Muscle of leg (tissue), 11 donors: ENCODE measurements around the gene PDHB. TPM values are rescaled to one million over a fixed set of nuclear protein-coding genes. Genes with fewer than 3 reads are reported as not detected.

Experiments
- DNase-seq: peaks from one replicate; pipeline ENCODE4 v3.0.0; 2013
- H3K27ac ChIP-seq: one replicate; pipeline ENCODE4 v1.5.1; 2013; ENCODE audit warnings: mild to moderate bottlenecking, low read length, control low read depth
- H3K27me3 ChIP-seq: one replicate; pipeline ENCODE4 v1.6.1; 2013; ENCODE audit warnings: low read length; ENCODE audit not compliant: control insufficient read depth, insufficient read depth
- H3K36me3 ChIP-seq: one replicate; pipeline ENCODE4 v1.6.1; 2013; ENCODE audit warnings: low read length; ENCODE audit not compliant: control insufficient read depth, insufficient read depth
- H3K4me1 ChIP-seq: one replicate; pipeline ENCODE4 v1.6.1; 2013; ENCODE audit warnings: low read length; ENCODE audit not compliant: control insufficient read depth, insufficient read depth
- H3K4me3 ChIP-seq: one replicate; pipeline ENCODE4 v1.5.1; 2013; ENCODE audit warnings: low read length, control low read depth
- H3K9me3 ChIP-seq: replicated peaks from 2 replicates; pipeline ENCODE4 v1.6.1; 2013; ENCODE audit warnings: low read depth, low read length; ENCODE audit not compliant: control insufficient read depth
- WGBS: methylation state at CpG from one replicate; pipeline ENCODE4 v1.1.5; 2013; ENCODE audit warnings: missing lambda C conversion rate; ENCODE audit not compliant: insufficient coverage; 5-methylcytosine and 5-hydroxymethylcytosine counted together
- polyA plus RNA-seq, 8 donors: library from polyadenylated mRNA; unstranded; fragments of 120-200 nt; gene quantifications; one replicate each; pipeline versions ENCODE4 v1.2.1 to v1.2.3, GENCODE V29; 2013; ENCODE audit warnings: inconsistent platforms in 1 of 8, low replicate concordance in 1 of 8; ENCODE audit not compliant: insufficient read length in 8 of 8, insufficient read depth in 1 of 8
- total RNA-seq: library from RNA; stranded (reverse); fragments of 120-200 nt; gene quantifications from one replicate; pipeline ENCODE4 v1.2.4, GENCODE V29; 2013

The PDHB gene
- total and polyA plus RNA-seq, 9 donors: 78.3 to 88.2 (median 80.8) TPM

GRCh38 chr3:58387650-58388546 is 45.7 kb downstream of the PDHB start:
- 26% methylated on average over 2 of the region's 6 CpGs for WGBS
- Histone ChIP-seq H3K4me1 (peaks cover 18% of the 10 kb centered on the region), H3K36me3 (peaks cover 10% of the 10 kb centered on the region), H3K9me3 (no peaks in the 10 kb centered on the region), H3K27ac (peak overlapping the region; percentile 69), H3K27me3 (no peaks in the 10 kb centered on the region), H3K4me3 (no peak overlapping the region)
- peak; percentile 61 for DNase-seq

- Histone ChIP-seq H3K4me3 (no peak overlapping the region), H3K27ac (peak overlapping the region; percentile 69), H3K9me3 (no peaks in the 10 kb centered on the region), H3K4me1 (peaks cover 18% of the 10 kb centered on the region), H3K27me3 (no peaks in the 10 kb centered on the region), H3K36me3 (peaks cover 12% of the 10 kb centered on the region)
- peak; percentile 70 for DNase-seq
- WGBS: 39% methylated on average over 3 of the region's 3 CpGs
Measured at GRCh38 chr3:58386626-58387365, 46.8 kb downstream of the PDHB start.

GRCh38 chr3:58384381-58385090 is 49.1 kb downstream of the PDHB start:
- WGBS: 67% methylated on average over 2 of the region's 3 CpGs
- H3K4me1 ChIP-seq: peaks cover 18% of the 10 kb centered on the region
- no peak overlapping the region for H3K27ac ChIP-seq

GRCh38 chr3:58383904-58384303 is 49.7 kb downstream of the PDHB start:
- Histone ChIP-seq H3K36me3 (peaks cover 12% of the 10 kb centered on the region), H3K27me3 (no peaks in the 10 kb centered on the region), H3K4me3 (no peak overlapping the region), H3K27ac (no peak overlapping the region), H3K9me3 (no peaks in the 10 kb centered on the region), H3K4me1 (peaks cover 16% of the 10 kb centered on the region)
- peak; percentile 10 for DNase-seq
- 0% methylated on average over 1 of the region's 4 CpGs for WGBS

More at GRCh38 chr3:58384381-58385090, 49.1 kb downstream of the PDHB start:
- H3K27me3 ChIP-seq: no peaks in the 10 kb centered on the region
- H3K9me3 ChIP-seq: no peaks in the 10 kb centered on the region
- H3K36me3 ChIP-seq: peaks cover 12% of the 10 kb centered on the region
- DNase-seq: no peak
- H3K4me3 ChIP-seq: no peak overlapping the region

GRCh38 chr3:58383476-58383875 is 50.2 kb downstream of the PDHB start:
- no peaks in the 10 kb centered on the region for H3K27me3 ChIP-seq
- H3K4me3 ChIP-seq: no peak overlapping the region
- peaks cover 12% of the 10 kb centered on the region for H3K36me3 ChIP-seq
- no peak overlapping the region for H3K27ac ChIP-seq
- no peaks in the 10 kb centered on the region for H3K9me3 ChIP-seq
- H3K4me1 ChIP-seq: peaks cover 16% of the 10 kb centered on the region
- no peak for DNase-seq
- no CpG with 5 or more reads among the region's 2 CpGs for WGBS

GRCh38 chr3:58379351-58380073 is 54.1 kb downstream of the PDHB start:
- Histone ChIP-seq H3K4me3 (no peak overlapping the region), H3K27me3 (no peaks in the 10 kb centered on the region), H3K9me3 (no peaks in the 10 kb centered on the region), H3K4me1 (no peaks in the 10 kb centered on the region), H3K36me3 (peaks cover 6% of the 10 kb centered on the region), H3K27ac (no peak overlapping the region)
- DNase-seq: no peak
- no CpG with 5 or more reads among the region's 4 CpGs for WGBS

- Histone ChIP-seq H3K4me3 (no peak overlapping the region), H3K27me3 (no peaks in the 10 kb centered on the region), H3K9me3 (no peaks in the 10 kb centered on the region), H3K36me3 (peaks cover 2% of the 10 kb centered on the region), H3K27ac (no peak overlapping the region), H3K4me1 (no peaks in the 10 kb centered on the region)
- WGBS: no CpG with 5 or more reads among the region's 4 CpGs
- DNase-seq: no peak
Measured at GRCh38 chr3:58377750-58378149, 55.9 kb downstream of the PDHB start.

Other genes with a start within 250 kb of the PDHB start
- 0.89 TPM for gene DNASE1L3, start 222.9 kb downstream of the PDHB start, total RNA-seq
- 1 to 10 TPM in 4 of 8 donors, under 1 TPM in 4; 0.34 to 1.6 (median 1.1) TPM for gene DNASE1L3, start 222.9 kb downstream of the PDHB start, polyA plus RNA-seq
- 7.1 TPM for gene ABHD6, start 196.0 kb downstream of the PDHB start, total RNA-seq
- gene ABHD6, start 196.0 kb downstream of the PDHB start, polyA plus RNA-seq: 1 to 10 TPM; 3.2 to 5.4 (median 4.5) TPM
- 18.6 TPM for gene RPP14, start 127.6 kb downstream of the PDHB start, total RNA-seq
- gene RPP14, start 127.6 kb downstream of the PDHB start, polyA plus RNA-seq: 10 to 100 TPM; 14.3 to 24.6 (median 19.1) TPM
- 11.1 TPM for gene HTD2, start 127.3 kb downstream of the PDHB start, total RNA-seq
- 10 to 100 TPM in 4 of 8 donors, 1 to 10 TPM in 4; 7.8 to 12.5 (median 10.1) TPM for gene HTD2, start 127.3 kb downstream of the PDHB start, polyA plus RNA-seq
- gene PXK, start 100.9 kb downstream of the PDHB start, total RNA-seq: 17.7 TPM
- gene PXK, start 100.9 kb downstream of the PDHB start, polyA plus RNA-seq: 10 to 100 TPM; 15.9 to 19.9 (median 17.3) TPM
- 10.3 TPM for gene KCTD6, start 58.3 kb upstream of the PDHB start, total RNA-seq
- gene KCTD6, start 58.3 kb upstream of the PDHB start, polyA plus RNA-seq: 10 to 100 TPM; 11.3 to 15.7 (median 12.4) TPM
- 21.9 TPM for gene ACOX2, start 103.4 kb upstream of the PDHB start, total RNA-seq
- 10 to 100 TPM; 22.8 to 29.1 (median 24.0) TPM for gene ACOX2, start 103.4 kb upstream of the PDHB start, polyA plus RNA-seq
- 0.84 TPM for gene FAM107A, start 143.6 kb upstream of the PDHB start, total RNA-seq
- gene FAM107A, start 143.6 kb upstream of the PDHB start, polyA plus RNA-seq: 1 to 10 TPM in 5 of 8 donors, under 1 TPM in 3; 0.53 to 1.9 (median 1.2) TPM
- gene FAM3D, start 232.9 kb upstream of the PDHB start, total RNA-seq: 0.09 TPM
- gene FAM3D, start 232.9 kb upstream of the PDHB start, polyA plus RNA-seq: 1 to 10 TPM in 1 of 8 donors, under 1 TPM in 2, not detected in 5; 0.07 to 1.2 (median 0.69) TPM